Endometrium (tissue), 2 donors: Measurements from ENCODE around the gene KBTBD4.

Source experiments
- FAIRE-seq: peaks from 2 replicates; lab custom pipeline; 2012; peaks lifted over from hg19 to GRCh38; lab: Jason Lieb, UNC
- donor health status: control.
- donor health status: control.

KBTBD4 gene

DNA sequence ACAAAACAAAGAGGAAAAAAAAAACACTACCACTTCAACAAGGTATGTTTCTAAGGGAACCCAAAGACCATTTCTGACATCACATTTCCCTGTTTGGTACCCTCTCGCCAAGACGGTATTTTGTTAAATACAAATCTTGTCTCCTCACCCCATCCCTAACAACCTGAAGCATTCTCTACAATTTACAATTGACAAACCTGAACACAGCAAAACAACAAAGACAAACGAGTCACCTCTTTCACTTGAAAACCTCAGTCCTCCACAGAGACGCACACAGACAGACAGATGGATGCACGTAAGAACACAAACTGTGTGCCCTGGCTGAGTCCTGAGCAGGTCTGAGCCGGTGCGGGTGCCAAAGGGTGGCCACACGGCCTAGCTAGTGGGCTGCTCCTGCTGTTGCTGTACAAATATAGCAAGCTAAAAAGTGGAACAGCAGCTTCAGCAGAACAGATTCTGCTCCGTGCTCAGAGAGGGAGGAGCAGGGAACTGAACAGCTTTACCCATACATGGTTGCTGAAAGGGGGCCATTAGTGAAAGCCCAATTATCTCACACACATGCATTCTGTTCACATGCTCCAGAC, 54.4 kb downstream of the KBTBD4 start:
- FAIRE-seq, result no peak

DNA sequence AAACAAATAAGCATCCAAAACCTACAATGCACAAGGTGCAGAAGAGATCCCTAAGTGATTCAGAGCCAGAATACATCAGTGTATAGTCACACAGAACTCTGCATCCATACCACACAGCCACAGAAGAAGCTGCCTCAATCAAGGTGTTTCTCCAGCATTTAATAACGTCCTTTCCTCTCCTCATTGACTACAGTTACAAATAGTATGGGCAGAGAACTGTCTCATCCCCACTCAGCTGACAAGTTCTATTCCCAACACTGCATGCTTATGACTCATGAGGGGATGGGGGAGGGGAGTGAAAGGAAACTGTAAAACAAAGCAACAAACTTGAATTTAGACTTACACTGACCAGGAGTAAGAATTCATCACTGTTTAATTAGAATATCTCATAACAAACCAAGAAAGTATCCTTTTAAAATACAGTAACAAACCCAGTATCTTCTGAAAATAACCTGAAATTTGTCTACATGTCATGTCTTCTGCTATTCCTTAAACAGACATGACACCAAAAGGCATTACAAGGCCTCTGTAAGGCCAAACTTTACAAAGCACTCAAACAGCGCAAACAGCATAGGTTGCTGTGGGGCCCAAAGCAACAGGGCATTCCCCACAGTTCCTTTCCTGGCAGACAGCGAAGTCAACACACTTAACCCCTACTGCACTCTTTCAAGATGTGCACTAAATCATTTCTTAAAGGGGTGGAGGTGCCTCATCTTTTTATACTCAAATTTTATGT, 55.1 kb downstream of the KBTBD4 start:
- FAIRE-seq, result no peak
